ENCODE data around the gene SLC1A5. TPM values are rescaled to one million over a fixed set of nuclear protein-coding genes. Genes with fewer than 3 reads are reported as not detected.

The SLC1A5 gene
- total and polyA plus RNA-seq, 3 donors from 2014 or later = 58.1 to 91.0 (median 69.9) TPM

GRCh38 chr19:46728693-46729339 is 59.6 kb downstream of the SLC1A5 start:
- H3K36me3 ChIP-seq (ENCODE audit: low read depth, missing control alignments) = no peaks in the 10 kb centered on the region
- H3K9me3 ChIP-seq = no peaks in the 10 kb centered on the region
- intact Hi-C loops (cut with DNase I; ENCODE audit: low total_unique reads) = no loop called here
- DNase-seq = peak; percentile 77
- peaks cover 15% of the 10 kb centered on the region for H3K4me1 ChIP-seq
- H3K4me3 ChIP-seq = no peak overlapping the region
- no peaks in the 10 kb centered on the region for H3K27me3 ChIP-seq
- peak; percentile 78 to 91 (median 78) for TF ChIP-seq CTCF (IDR thresholded peaks at IDR 0.05)
- no peak for TF ChIP-seq POLR2A (IDR thresholded peaks at IDR 0.05)
- H3K27ac ChIP-seq = peak overlapping the region in 1 of 2 donors; percentile 56
- 40 to 100% methylated on average over 1 to 20 of the region's 20 CpGs for WGBS, 2 donors

- TF ChIP-seq POLR2A (IDR thresholded peaks at IDR 0.05) (no peak), CTCF (IDR thresholded peaks at IDR 0.05) (no peak)
- WGBS, 2 donors = 44 to 53% methylated on average over 8 to 13 of the region's 14 CpGs
- H3K4me1 ChIP-seq = peaks cover 15% of the 10 kb centered on the region
- no peak for DNase-seq
- no peak overlapping the region for H3K4me3 ChIP-seq
- H3K27ac ChIP-seq = peak overlapping the region; percentile 18 to 56
- intact Hi-C loops (cut with DNase I; ENCODE audit: low total_unique reads) = no loop called here
- no peaks in the 10 kb centered on the region for H3K36me3 ChIP-seq (ENCODE audit: low read depth, missing control alignments)
- H3K27me3 ChIP-seq = no peaks in the 10 kb centered on the region
- no peaks in the 10 kb centered on the region for H3K9me3 ChIP-seq
These were observed 60.2 kb downstream of the SLC1A5 start for GRCh38 chr19:46728208-46728607.

- Histone ChIP-seq H3K36me3 (ENCODE audit: low read depth, missing control alignments) (no peaks in the 10 kb centered on the region), H3K27me3 (no peaks in the 10 kb centered on the region), H3K4me3 (no peak overlapping the region), H3K9me3 (no peaks in the 10 kb centered on the region), H3K4me1 (peaks cover 15% of the 10 kb centered on the region), H3K27ac (peak overlapping the region; percentile 18 to 56)
- WGBS, 2 donors = 79 to 83% methylated on average over 6 to 11 of the region's 11 CpGs
- TF ChIP-seq POLR2A (IDR thresholded peaks at IDR 0.05) (no peak), CTCF (IDR thresholded peaks at IDR 0.05) (no peak)
- intact Hi-C loops (cut with DNase I; ENCODE audit: low total_unique reads) = no loop called here
- DNase-seq = no peak
These were observed 60.6 kb downstream of the SLC1A5 start for GRCh38 chr19:46727757-46728156.

- Histone ChIP-seq H3K4me3 (no peak overlapping the region), H3K4me1 (peaks cover 15% of the 10 kb centered on the region), H3K27ac (peak overlapping the region; percentile 18 to 56), H3K9me3 (no peaks in the 10 kb centered on the region), H3K27me3 (no peaks in the 10 kb centered on the region), H3K36me3 (ENCODE audit: low read depth, missing control alignments) (no peaks in the 10 kb centered on the region)
- TF ChIP-seq CTCF (IDR thresholded peaks at IDR 0.05) = no peak
- no peak for TF ChIP-seq POLR2A (IDR thresholded peaks at IDR 0.05)
- intact Hi-C loops (cut with DNase I; ENCODE audit: low total_unique reads) = no loop called here
- DNase-seq = no peak
- WGBS, 2 donors = 43 to 56% methylated on average over 9 to 14 of the region's 14 CpGs
These were observed 61.4 kb downstream of the SLC1A5 start for GRCh38 chr19:46726971-46727501.

GRCh38 chr19:46726551-46726950 is 61.8 kb downstream of the SLC1A5 start:
- H3K27me3 ChIP-seq = no peaks in the 10 kb centered on the region
- intact Hi-C loops (cut with DNase I; ENCODE audit: low total_unique reads) = no loop called here
- H3K4me1 ChIP-seq = peaks cover 15% of the 10 kb centered on the region
- H3K9me3 ChIP-seq = no peaks in the 10 kb centered on the region
- no peaks in the 10 kb centered on the region for H3K36me3 ChIP-seq (ENCODE audit: low read depth, missing control alignments)
- no peak overlapping the region for H3K27ac ChIP-seq
- no peak for DNase-seq
- TF ChIP-seq POLR2A (IDR thresholded peaks at IDR 0.05) (no peak), CTCF (IDR thresholded peaks at IDR 0.05) (no peak)
- WGBS, 2 donors = 87 to 91% methylated on average over 10 of the region's 10 CpGs
- no peak overlapping the region for H3K4me3 ChIP-seq

Measured in testis (tissue), 3 donors.